ENCODE data around the gene PPP2R2C. TPM values are rescaled to one million over a fixed set of nuclear protein-coding genes. Genes with fewer than 3 reads are reported as not detected.

PPP2R2C gene
- total RNA-seq, 5 donors from 2014 or later (not counting 1 experiment from before 2014, with no cell fraction given), result 0.20 TPM; not detected in 4

DNA sequence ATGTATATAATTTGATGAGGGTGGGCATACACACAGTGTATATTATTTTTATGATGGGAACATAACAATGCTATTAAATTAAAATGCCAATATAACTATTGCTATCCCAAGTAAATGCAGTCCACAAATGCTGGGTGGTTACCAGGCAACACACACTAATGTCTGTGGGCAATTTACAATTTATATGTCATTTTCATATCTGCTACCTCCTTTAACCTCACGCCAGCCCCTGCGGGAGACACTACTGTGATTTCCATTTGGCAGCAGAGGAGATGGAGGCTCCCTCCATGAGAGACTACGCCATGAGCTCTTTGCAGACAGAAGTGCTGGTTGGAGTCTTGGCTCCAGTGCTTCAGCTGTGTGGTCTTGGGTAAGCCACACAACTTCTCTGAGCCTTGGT lies 87.9 kb downstream of the PPP2R2C start:
- peaks cover 25 to 49% of the 10 kb centered on the region in 2 donors for H3K27me3 Mint-ChIP-seq

DNA sequence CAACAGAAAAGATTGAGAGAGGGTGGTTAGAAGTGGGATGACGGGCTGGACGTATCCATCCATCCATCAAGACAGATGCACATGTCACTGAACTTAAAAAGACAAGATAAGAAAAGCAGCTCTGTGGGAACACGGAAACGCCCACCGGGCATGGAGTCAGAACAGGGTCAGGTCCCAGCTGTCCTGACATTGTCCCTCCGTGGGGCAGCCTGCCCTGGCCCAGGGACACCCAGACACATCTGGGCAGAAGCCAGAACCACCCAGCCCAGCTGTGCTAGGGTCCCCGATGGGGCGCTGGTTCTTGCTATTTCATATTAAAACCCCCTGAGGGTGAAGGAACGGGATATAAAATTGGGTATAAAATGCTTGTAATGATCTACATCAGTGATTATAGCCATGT lies 88.5 kb downstream of the PPP2R2C start:
- peaks cover 0 to 55% of the 10 kb centered on the region in 2 experiments for H3K27me3 ChIP-seq (replicated peaks in 1 of 2; ENCODE audit: control insufficient read depth in 2 of 2, extremely low read depth in 1 of 2, insufficient read depth in 2 of 2, low read length in 1 of 2)
- Mint-ChIP-seq H3K27ac (no peak overlapping the region), H3K4me3 (no peak overlapping the region), H3K4me1 (no peaks in the 10 kb centered on the region), H3K27me3 (peaks cover 20 to 47% of the 10 kb centered on the region in 2 donors), H3K9me3 (no peaks in the 10 kb centered on the region), H3K36me3 (no peaks in the 10 kb centered on the region)
- H3K9me3 ChIP-seq, result no peaks in the 10 kb centered on the region
- CTCF ChIA-PET, result no interaction called here
- WGBS (ENCODE audit: insufficient coverage), result 77% methylated on average over 7 of the region's 9 CpGs
- no peak for ATAC-seq (replicated peaks in 1 of 4)
- no peaks in the 10 kb centered on the region for H3K4me1 ChIP-seq (ENCODE audit: control insufficient read depth in 1 of 2, extremely low read depth in 1 of 2, insufficient read depth in 2 of 2, low read length in 2 of 2)
- H3K27ac ChIP-seq (ENCODE audit: low read length), result no peak overlapping the region
- POLR2A ChIA-PET, result no interaction called here
- H3K36me3 ChIP-seq (ENCODE audit: control insufficient read depth in 2 of 2, extremely low read depth in 1 of 2, insufficient read depth in 1 of 2, low read length in 1 of 2), result no peaks in the 10 kb centered on the region
- no peak overlapping the region for H3K4me3 ChIP-seq (ENCODE audit: control insufficient read depth in 1 of 2, extremely low read depth in 1 of 2, low read length in 1 of 2)
- DNase-seq, result no peak

More for the DNA sequence above, 87.9 kb downstream of the PPP2R2C start:
- Histone ChIP-seq H3K4me1 (ENCODE audit: control insufficient read depth in 1 of 2, extremely low read depth in 1 of 2, insufficient read depth in 2 of 2, low read length in 2 of 2) (no peaks in the 10 kb centered on the region), H3K9me3 (no peaks in the 10 kb centered on the region), H3K27me3 (replicated peaks in 1 of 2; ENCODE audit: control insufficient read depth in 2 of 2, extremely low read depth in 1 of 2, insufficient read depth in 2 of 2, low read length in 1 of 2) (peaks cover 0 to 60% of the 10 kb centered on the region in 2 experiments), H3K4me3 (ENCODE audit: control insufficient read depth in 1 of 2, extremely low read depth in 1 of 2, low read length in 1 of 2) (no peak overlapping the region), H3K36me3 (ENCODE audit: control insufficient read depth in 2 of 2, extremely low read depth in 1 of 2, insufficient read depth in 1 of 2, low read length in 1 of 2) (no peaks in the 10 kb centered on the region), H3K27ac (ENCODE audit: low read length) (no peak overlapping the region)
- no peak overlapping the region for H3K27ac Mint-ChIP-seq
- WGBS (ENCODE audit: insufficient coverage), result 64% methylated on average over 2 of the region's 3 CpGs
- ATAC-seq (replicated peaks in 1 of 4) (no peak), DNase-seq (no peak)
- H3K9me3 Mint-ChIP-seq, result no peaks in the 10 kb centered on the region
- CTCF ChIA-PET, result no interaction called here
- POLR2A ChIA-PET, result no interaction called here
- no peaks in the 10 kb centered on the region for H3K36me3 Mint-ChIP-seq
- H3K4me3 Mint-ChIP-seq, result no peak overlapping the region
- no peaks in the 10 kb centered on the region for H3K4me1 Mint-ChIP-seq

DNA sequence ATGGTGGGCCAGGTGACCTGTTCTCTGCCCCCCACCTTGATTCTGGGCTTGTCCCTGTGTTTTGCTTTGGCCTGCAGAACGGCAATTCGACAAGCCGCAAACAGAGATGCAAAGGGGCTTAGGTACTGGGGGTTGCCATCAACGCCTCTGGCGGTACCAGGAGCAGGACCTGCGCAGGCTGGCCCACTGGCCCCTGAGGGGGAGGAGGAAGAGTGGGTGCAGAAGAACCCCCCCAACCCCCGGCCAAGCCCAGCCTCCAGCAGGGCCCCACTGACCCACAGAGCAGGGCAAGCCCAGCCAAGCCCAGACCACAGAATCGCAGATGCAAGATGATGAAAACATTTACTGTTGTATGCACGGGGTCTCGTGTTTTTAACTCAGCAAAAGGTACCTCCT lies 89.4 kb downstream of the PPP2R2C start:
- H3K4me3 Mint-ChIP-seq, result no peak overlapping the region
- ChIA-PET POLR2A (no interaction called here), CTCF (no interaction called here)
- Histone ChIP-seq H3K4me3 (ENCODE audit: control insufficient read depth in 1 of 2, extremely low read depth in 1 of 2, low read length in 1 of 2) (no peak overlapping the region), H3K9me3 (no peaks in the 10 kb centered on the region), H3K36me3 (ENCODE audit: control insufficient read depth in 2 of 2, extremely low read depth in 1 of 2, insufficient read depth in 1 of 2, low read length in 1 of 2) (no peaks in the 10 kb centered on the region), H3K4me1 (ENCODE audit: control insufficient read depth in 1 of 2, extremely low read depth in 1 of 2, insufficient read depth in 2 of 2, low read length in 2 of 2) (no peaks in the 10 kb centered on the region), H3K27me3 (replicated peaks in 1 of 2; ENCODE audit: control insufficient read depth in 2 of 2, extremely low read depth in 1 of 2, insufficient read depth in 2 of 2, low read length in 1 of 2) (peaks cover 0 to 51% of the 10 kb centered on the region in 2 experiments), H3K27ac (ENCODE audit: low read length) (no peak overlapping the region)
- H3K27me3 Mint-ChIP-seq, result peaks cover 20 to 47% of the 10 kb centered on the region in 2 donors
- no peak for ATAC-seq (replicated peaks in 1 of 4)
- WGBS (ENCODE audit: insufficient coverage), result 82% methylated on average over 6 of the region's 10 CpGs
- no peaks in the 10 kb centered on the region for H3K4me1 Mint-ChIP-seq
- H3K9me3 Mint-ChIP-seq, result no peaks in the 10 kb centered on the region
- no peak for DNase-seq
- no peak overlapping the region for H3K27ac Mint-ChIP-seq
- H3K36me3 Mint-ChIP-seq, result no peaks in the 10 kb centered on the region

DNA sequence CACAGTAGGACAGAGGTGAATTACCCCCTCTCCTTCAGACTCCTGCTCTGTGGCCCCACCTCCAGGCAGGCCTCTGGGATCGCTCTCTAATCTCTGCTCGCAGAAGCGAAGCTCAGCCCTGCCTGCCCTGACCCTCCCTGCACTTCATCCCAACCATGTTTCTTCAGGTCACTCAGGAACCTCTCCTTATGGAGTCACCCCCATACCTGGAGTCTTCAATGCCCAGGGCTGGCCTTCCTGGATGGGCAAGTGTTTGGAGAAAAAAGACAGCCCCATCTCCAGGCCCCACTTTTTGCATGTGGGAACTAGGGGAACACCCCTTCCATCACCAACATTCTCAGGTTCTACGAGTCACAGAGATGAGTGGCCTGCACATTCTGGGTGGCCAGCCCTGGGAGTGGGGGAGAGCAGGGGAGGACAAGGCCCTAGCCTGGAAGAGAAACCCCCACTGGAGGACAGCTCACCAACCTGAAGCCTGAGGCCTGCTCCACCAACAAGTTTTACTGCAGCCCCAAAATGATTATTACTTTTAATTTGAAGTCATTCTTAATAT lies 90.8 kb downstream of the PPP2R2C start:
- DNase-seq (no peak), ATAC-seq (replicated peaks in 1 of 4) (no peak)
- ChIA-PET CTCF (no interaction called here), POLR2A (no interaction called here)
- Mint-ChIP-seq H3K27me3 (peaks cover 20 to 49% of the 10 kb centered on the region in 2 donors), H3K4me1 (no peaks in the 10 kb centered on the region), H3K4me3 (no peak overlapping the region), H3K36me3 (no peaks in the 10 kb centered on the region), H3K9me3 (no peaks in the 10 kb centered on the region), H3K27ac (no peak overlapping the region)
- Histone ChIP-seq H3K36me3 (ENCODE audit: control insufficient read depth in 2 of 2, extremely low read depth in 1 of 2, insufficient read depth in 1 of 2, low read length in 1 of 2) (no peaks in the 10 kb centered on the region), H3K9me3 (no peaks in the 10 kb centered on the region), H3K4me1 (ENCODE audit: control insufficient read depth in 1 of 2, extremely low read depth in 1 of 2, insufficient read depth in 2 of 2, low read length in 2 of 2) (no peaks in the 10 kb centered on the region), H3K27ac (ENCODE audit: low read length) (no peak overlapping the region), H3K4me3 (ENCODE audit: control insufficient read depth in 1 of 2, extremely low read depth in 1 of 2, low read length in 1 of 2) (no peak overlapping the region), H3K27me3 (replicated peaks in 1 of 2; ENCODE audit: control insufficient read depth in 2 of 2, extremely low read depth in 1 of 2, insufficient read depth in 2 of 2, low read length in 1 of 2) (peaks cover 0 to 62% of the 10 kb centered on the region in 2 experiments)
- 80% methylated on average over 2 of the region's 4 CpGs for WGBS (ENCODE audit: insufficient coverage)

DNA sequence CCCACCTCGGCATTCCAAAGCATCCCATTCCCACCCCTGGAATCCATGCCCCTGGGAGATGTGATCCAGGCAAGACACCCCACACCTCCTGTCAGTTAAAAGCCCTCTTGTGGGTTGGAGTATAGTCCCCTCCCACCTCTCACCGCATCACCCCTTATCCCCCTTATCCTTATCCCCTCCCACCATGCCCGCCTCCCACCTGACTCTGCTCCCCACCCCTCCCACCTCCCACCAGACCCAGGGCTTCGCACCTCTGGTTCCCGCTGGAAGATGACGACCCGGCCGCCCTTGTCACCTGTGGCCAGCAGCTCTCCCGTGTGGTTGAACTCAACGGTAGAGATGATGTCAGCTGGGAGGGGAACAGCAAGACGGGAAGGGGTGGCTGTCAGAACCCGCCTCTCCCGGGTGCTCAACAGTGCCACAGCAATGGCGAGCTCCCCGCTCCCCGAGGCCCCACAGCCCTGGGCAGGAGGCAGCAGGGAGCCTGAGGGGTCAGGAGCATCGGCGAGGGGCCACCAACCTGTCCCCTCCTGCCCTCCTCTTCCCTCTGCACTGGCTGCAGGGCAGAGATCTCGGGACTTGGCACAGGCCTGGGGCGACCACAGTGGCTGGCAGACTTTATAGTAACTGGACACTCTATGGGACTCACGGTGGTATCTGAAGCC lies 91.5 kb downstream of the PPP2R2C start:
- ATAC-seq (replicated peaks in 1 of 4) (no peak), DNase-seq (no peak)
- no peak overlapping the region for H3K27ac Mint-ChIP-seq
- peaks cover 20 to 46% of the 10 kb centered on the region in 2 donors for H3K27me3 Mint-ChIP-seq
- ChIA-PET CTCF (no interaction called here), POLR2A (no interaction called here)
- H3K9me3 ChIP-seq, result no peaks in the 10 kb centered on the region
- no peaks in the 10 kb centered on the region for H3K9me3 Mint-ChIP-seq
- H3K4me1 Mint-ChIP-seq, result no peaks in the 10 kb centered on the region
- 68% methylated on average over 10 of the region's 21 CpGs for WGBS (ENCODE audit: insufficient coverage)
- peaks cover 0 to 62% of the 10 kb centered on the region in 2 experiments for H3K27me3 ChIP-seq (replicated peaks in 1 of 2; ENCODE audit: control insufficient read depth in 2 of 2, extremely low read depth in 1 of 2, insufficient read depth in 2 of 2, low read length in 1 of 2)
- no peak overlapping the region for H3K4me3 Mint-ChIP-seq
- no peaks in the 10 kb centered on the region for H3K36me3 ChIP-seq (ENCODE audit: control insufficient read depth in 2 of 2, extremely low read depth in 1 of 2, insufficient read depth in 1 of 2, low read length in 1 of 2)
- no peaks in the 10 kb centered on the region for H3K36me3 Mint-ChIP-seq
- no peak overlapping the region for H3K27ac ChIP-seq (ENCODE audit: low read length)
- H3K4me3 ChIP-seq (ENCODE audit: control insufficient read depth in 1 of 2, extremely low read depth in 1 of 2, low read length in 1 of 2), result no peak overlapping the region
- H3K4me1 ChIP-seq (ENCODE audit: control insufficient read depth in 1 of 2, extremely low read depth in 1 of 2, insufficient read depth in 2 of 2, low read length in 2 of 2), result no peaks in the 10 kb centered on the region

DNA sequence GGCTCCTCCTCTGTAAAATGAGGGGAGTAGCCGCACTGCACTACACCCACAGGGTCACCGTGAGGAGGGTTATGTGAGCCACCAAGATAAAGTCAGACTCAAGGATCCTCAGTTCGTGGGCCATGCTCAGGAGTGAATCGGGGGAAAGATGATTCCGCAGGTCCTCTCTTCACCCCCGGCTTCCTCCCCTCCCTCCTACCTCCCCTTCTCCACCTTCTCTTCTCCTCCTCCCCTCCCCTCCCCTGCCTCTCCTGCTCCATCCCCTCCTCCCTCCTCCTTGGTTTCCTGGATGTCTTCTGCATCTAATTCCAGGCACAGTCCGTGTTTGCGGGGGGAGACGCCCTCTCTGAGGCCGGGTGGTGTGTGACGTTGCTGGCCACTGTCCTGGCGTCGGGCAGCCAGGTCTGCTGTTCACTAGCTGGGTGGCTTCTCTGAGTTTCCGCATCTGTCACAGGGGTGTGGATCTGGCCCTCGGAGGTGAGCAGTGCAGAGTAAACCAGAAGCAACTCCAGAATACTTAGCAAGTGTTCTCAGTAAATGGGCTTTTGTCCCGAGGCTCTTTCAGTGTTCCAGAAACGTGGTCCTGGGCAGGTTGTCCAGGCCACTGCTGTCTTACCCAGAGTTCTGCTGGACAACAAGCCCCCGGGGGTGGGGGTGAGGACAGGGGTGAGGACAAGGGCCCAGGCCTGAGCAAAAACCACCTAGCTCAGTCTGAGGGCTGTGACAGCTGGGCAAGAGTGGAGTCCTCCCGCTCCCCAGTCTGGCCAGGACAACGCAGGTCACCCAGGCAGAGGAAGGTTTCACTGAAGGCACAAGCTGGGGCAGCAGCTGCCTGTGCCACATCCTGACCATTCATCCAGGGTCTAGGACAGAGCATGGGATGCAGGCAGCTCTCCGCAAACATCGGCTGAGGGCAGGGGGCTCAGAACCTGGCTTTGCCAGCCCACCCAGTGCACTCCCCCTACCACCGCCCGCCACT lies 92.4 kb downstream of the PPP2R2C start:
- Mint-ChIP-seq H3K4me3 (no peak overlapping the region), H3K27ac (no peak overlapping the region), H3K36me3 (no peaks in the 10 kb centered on the region), H3K9me3 (no peaks in the 10 kb centered on the region), H3K4me1 (no peaks in the 10 kb centered on the region), H3K27me3 (peaks cover 20 to 45% of the 10 kb centered on the region in 2 donors)
- H3K27me3 ChIP-seq (replicated peaks in 1 of 2; ENCODE audit: control insufficient read depth in 2 of 2, extremely low read depth in 1 of 2, insufficient read depth in 2 of 2, low read length in 1 of 2), result peaks cover 0 to 58% of the 10 kb centered on the region in 2 experiments
- H3K9me3 ChIP-seq, result no peaks in the 10 kb centered on the region
- ChIA-PET POLR2A (no interaction called here), CTCF (no interaction called here)
- DNase-seq (no peak), ATAC-seq (replicated peaks in 1 of 4) (no peak)
- H3K27ac ChIP-seq (ENCODE audit: low read length), result no peak overlapping the region
- 26% methylated on average over 20 of the region's 24 CpGs for WGBS (ENCODE audit: insufficient coverage)
- H3K4me1 ChIP-seq (ENCODE audit: control insufficient read depth in 1 of 2, extremely low read depth in 1 of 2, insufficient read depth in 2 of 2, low read length in 2 of 2), result no peaks in the 10 kb centered on the region
- H3K4me3 ChIP-seq (ENCODE audit: control insufficient read depth in 1 of 2, extremely low read depth in 1 of 2, low read length in 1 of 2), result no peak overlapping the region
- no peaks in the 10 kb centered on the region for H3K36me3 ChIP-seq (ENCODE audit: control insufficient read depth in 2 of 2, extremely low read depth in 1 of 2, insufficient read depth in 1 of 2, low read length in 1 of 2)
